ENCODE results near the gene MAT1A. TPM values are rescaled to one million over a fixed set of nuclear protein-coding genes. Genes with fewer than 3 reads are reported as not detected.

The MAT1A gene
- total and polyA plus RNA-seq, 2 of the 13 experiments (the other 11 are each of a cell fraction or from before 2014, with no cell fraction given): 57.1 to 76.9 TPM

DNA sequence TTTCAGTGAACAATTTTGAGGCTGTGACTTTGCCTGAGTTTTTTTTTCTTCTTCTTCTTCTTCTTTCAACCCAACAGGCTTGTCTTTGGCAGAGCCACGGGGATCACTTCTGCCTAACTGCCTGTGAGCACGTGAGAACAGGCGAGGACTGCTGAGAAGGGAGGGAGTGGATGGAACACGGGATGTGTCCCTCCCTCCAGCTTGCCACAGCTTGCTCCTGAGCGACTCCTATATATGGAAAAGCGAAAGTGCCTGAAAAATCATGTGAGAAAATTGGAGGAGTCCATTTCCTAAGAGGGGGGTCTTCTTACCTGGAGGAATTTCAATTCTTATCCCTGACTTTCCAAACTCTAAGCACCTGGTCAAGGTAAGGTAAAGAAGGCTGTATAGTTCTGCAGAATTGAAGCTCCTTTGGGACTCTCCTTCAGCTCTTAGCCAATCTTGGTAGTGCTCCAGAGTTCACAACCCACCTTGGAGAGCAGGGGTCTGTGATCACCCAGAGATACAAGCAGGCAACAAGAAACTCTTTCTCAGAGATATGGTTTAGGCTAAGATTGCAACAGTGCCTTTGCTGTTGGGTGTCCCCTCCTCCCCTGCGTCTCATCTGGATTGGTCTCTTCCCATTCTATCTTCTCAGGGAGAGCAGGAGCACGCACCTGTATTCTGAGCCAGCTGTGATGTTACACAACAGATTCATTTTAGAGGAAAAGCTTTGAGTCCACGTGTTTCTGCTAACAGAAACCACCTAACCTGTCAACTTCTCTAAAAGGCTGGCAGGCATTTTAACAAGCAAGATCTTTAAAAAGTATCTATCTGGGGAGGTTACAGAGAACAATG is at the start of gene MAT1A (continued):
- TF ChIP-seq KDM6A (CRISPR knock-in tag; IDR thresholded peaks at IDR 0.05; ENCODE audit: low read depth): no peak
- no peak for TF ChIP-seq ZNF577 (CRISPR knock-in tag; IDR thresholded peaks at IDR 0.05; ENCODE audit: borderline replicate concordance, low read depth)
- no peak; the same call in 1 of the 2 replicates for TF ChIP-seq PHF20 (CRISPR knock-in tag; IDR thresholded peaks at IDR 0.05)
- TF ChIP-seq, protein P1, sequence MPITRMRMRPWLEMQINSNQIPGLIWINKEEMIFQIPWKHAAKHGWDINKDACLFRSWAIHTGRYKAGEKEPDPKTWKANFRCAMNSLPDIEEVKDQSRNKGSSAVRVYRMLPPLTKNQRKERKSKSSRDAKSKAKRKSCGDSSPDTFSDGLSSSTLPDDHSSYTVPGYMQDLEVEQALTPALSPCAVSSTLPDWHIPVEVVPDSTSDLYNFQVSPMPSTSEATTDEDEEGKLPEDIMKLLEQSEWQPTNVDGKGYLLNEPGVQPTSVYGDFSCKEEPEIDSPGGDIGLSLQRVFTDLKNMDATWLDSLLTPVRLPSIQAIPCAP (CRISPR knock-in tag; IDR thresholded peaks at IDR 0.05; ENCODE audit: low read depth): 0 out of 2 replicates have a peak, but pooled peaks have one; percentile 80
- no peak; the same call in 1 of the 2 replicates for TF ChIP-seq ZNF292 (CRISPR knock-in tag; IDR thresholded peaks at IDR 0.05; ENCODE audit: borderline replicate concordance, low read depth)
- no peak for TF ChIP-seq ZNF83 (CRISPR knock-in tag; IDR thresholded peaks at IDR 0.05; ENCODE audit: borderline replicate concordance)
- peak; percentile 67 for TF ChIP-seq ZNF205 (CRISPR knock-in tag; IDR thresholded peaks at IDR 0.05)
- TF ChIP-seq, protein P2, sequence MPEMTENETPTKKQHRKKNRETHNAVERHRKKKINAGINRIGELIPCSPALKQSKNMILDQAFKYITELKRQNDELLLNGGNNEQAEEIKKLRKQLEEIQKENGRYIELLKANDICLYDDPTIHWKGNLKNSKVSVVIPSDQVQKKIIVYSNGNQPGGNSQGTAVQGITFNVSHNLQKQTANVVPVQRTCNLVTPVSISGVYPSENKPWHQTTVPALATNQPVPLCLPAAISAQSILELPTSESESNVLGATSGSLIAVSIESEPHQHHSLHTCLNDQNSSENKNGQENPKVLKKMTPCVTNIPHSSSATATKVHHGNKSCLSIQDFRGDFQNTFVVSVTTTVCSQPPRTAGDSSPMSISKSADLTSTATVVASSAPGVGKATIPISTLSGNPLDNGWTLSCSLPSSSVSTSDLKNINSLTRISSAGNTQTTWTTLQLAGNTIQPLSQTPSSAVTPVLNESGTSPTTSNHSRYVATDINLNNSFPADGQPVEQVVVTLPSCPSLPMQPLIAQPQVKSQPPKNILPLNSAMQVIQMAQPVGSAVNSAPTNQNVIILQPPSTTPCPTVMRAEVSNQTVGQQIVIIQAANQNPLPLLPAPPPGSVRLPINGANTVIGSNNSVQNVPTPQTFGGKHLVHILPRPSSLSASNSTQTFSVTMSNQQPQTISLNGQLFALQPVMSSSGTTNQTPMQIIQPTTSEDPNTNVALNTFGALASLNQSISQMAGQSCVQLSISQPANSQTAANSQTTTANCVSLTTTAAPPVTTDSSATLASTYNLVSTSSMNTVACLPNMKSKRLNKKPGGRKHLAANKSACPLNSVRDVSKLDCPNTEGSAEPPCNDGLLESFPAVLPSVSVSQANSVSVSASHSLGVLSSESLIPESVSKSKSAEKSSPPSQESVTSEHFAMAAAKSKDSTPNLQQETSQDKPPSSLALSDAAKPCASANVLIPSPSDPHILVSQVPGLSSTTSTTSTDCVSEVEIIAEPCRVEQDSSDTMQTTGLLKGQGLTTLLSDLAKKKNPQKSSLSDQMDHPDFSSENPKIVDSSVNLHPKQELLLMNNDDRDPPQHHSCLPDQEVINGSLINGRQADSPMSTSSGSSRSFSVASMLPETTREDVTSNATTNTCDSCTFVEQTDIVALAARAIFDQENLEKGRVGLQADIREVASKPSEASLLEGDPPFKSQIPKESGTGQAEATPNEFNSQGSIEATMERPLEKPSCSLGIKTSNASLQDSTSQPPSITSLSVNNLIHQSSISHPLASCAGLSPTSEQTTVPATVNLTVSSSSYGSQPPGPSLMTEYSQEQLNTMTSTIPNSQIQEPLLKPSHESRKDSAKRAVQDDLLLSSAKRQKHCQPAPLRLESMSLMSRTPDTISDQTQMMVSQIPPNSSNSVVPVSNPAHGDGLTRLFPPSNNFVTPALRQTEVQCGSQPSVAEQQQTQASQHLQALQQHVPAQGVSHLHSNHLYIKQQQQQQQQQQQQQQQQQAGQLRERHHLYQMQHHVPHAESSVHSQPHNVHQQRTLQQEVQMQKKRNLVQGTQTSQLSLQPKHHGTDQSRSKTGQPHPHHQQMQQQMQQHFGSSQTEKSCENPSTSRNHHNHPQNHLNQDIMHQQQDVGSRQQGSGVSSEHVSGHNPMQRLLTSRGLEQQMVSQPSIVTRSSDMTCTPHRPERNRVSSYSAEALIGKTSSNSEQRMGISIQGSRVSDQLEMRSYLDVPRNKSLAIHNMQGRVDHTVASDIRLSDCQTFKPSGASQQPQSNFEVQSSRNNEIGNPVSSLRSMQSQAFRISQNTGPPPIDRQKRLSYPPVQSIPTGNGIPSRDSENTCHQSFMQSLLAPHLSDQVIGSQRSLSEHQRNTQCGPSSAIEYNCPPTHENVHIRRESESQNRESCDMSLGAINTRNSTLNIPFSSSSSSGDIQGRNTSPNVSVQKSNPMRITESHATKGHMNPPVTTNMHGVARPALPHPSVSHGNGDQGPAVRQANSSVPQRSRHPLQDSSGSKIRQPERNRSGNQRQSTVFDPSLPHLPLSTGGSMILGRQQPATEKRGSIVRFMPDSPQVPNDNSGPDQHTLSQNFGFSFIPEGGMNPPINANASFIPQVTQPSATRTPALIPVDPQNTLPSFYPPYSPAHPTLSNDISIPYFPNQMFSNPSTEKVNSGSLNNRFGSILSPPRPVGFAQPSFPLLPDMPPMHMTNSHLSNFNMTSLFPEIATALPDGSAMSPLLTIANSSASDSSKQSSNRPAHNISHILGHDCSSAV (CRISPR knock-in tag; IDR thresholded peaks at IDR 0.05; ENCODE audit: borderline replicate concordance): no peak
- TF ChIP-seq, protein P3, sequence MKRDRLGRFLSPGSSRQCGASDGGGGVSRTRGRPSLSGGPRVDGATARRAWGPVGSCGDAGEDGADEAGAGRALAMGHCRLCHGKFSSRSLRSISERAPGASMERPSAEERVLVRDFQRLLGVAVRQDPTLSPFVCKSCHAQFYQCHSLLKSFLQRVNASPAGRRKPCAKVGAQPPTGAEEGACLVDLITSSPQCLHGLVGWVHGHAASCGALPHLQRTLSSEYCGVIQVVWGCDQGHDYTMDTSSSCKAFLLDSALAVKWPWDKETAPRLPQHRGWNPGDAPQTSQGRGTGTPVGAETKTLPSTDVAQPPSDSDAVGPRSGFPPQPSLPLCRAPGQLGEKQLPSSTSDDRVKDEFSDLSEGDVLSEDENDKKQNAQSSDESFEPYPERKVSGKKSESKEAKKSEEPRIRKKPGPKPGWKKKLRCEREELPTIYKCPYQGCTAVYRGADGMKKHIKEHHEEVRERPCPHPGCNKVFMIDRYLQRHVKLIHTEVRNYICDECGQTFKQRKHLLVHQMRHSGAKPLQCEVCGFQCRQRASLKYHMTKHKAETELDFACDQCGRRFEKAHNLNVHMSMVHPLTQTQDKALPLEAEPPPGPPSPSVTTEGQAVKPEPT (CRISPR knock-in tag; IDR thresholded peaks at IDR 0.05; ENCODE audit: low read depth): no peak
- TF ChIP-seq, protein P4, sequence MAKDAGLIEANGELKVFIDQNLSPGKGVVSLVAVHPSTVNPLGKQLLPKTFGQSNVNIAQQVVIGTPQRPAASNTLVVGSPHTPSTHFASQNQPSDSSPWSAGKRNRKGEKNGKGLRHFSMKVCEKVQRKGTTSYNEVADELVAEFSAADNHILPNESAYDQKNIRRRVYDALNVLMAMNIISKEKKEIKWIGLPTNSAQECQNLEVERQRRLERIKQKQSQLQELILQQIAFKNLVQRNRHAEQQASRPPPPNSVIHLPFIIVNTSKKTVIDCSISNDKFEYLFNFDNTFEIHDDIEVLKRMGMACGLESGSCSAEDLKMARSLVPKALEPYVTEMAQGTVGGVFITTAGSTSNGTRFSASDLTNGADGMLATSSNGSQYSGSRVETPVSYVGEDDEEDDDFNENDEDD (CRISPR knock-in tag; IDR thresholded peaks at IDR 0.05; ENCODE audit: borderline replicate concordance): peak; percentile 96
- TF ChIP-seq ZNF274 (CRISPR knock-in tag; IDR thresholded peaks at IDR 0.05): peak; percentile 46; the same call in 1 of the 2 replicates
- TF ChIP-seq ZNF253 (CRISPR knock-in tag; IDR thresholded peaks at IDR 0.05; ENCODE audit: borderline replicate concordance): 0 out of 2 replicates have a peak, but pooled peaks have one; percentile 58
- no peak for TF ChIP-seq HMG20A (CRISPR knock-in tag; IDR thresholded peaks at IDR 0.05; ENCODE audit: borderline replicate concordance)
- TF ChIP-seq ZNF7 (CRISPR knock-in tag; IDR thresholded peaks at IDR 0.05): no peak
- no peak for TF ChIP-seq ZFP82 (CRISPR knock-in tag; IDR thresholded peaks at IDR 0.05; ENCODE audit: borderline replicate concordance)
- TF ChIP-seq ZNF839 (CRISPR knock-in tag; IDR thresholded peaks at IDR 0.05; ENCODE audit: borderline replicate concordance): no peak
- TF ChIP-seq ISL2 (CRISPR knock-in tag; IDR thresholded peaks at IDR 0.05): 0 out of 2 replicates have a peak, but pooled peaks have one; percentile 9

Data from HepG2 (cell line).